ENCODE measurements around the gene ZBTB22.
"Not testable (repeated sequence)": the region's sequence is repeated elsewhere in the genome, so short reads cannot be mapped to it uniquely, and the experiment has no call there.

The ZBTB22 gene

DNA sequence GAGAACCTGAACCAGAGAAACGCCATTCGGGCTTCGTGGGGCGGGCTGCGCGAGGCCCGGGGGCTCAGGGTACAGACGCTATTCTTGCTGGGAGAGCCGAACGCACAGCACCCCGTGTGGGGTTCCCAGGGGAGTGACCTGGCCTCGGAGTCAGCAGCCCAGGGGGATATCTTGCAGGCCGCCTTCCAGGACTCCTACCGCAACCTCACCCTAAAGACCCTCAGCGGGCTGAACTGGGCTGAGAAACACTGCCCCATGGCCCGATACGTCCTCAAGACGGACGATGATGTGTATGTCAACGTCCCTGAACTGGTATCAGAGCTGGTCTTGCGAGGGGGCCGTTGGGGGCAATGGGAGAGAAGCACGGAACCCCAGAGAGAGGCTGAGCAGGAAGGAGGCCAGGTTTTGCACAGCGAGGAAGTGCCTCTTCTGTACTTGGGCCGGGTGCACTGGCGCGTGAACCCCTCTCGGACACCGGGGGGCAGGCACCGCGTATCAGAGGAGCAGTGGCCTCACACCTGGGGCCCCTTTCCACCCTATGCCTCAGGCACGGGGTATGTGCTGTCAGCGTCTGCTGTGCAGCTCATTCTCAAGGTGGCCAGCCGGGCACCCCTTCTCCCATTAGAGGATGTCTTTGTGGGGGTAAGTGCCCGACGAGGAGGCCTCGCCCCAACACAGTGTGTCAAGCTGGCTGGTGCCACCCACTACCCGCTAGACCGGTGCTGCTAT, 39.7 kb downstream of the ZBTB22 start:
- DNase-seq = peak; percentile 40

- peak; percentile 77 to 81 for DNase-seq
Observed at GRCh38 chr6:33276864-33277662, 40.5 kb downstream of the ZBTB22 start, which contains the start of gene B3GALT4. Gene B3GALT4, plus strand, starts transcription at chr6:33277123. Its CDS starts 297 bp downstream, at chr6:33277420.

GRCh38 chr6:33276581-33276863, 41.0 kb downstream of the ZBTB22 start:
- DNase-seq = no peak

- DNase-seq = not testable (repeated sequence)
Observed at GRCh38 chr6:33275795-33276580, 41.6 kb downstream of the ZBTB22 start.

- no peak for DNase-seq
Observed at GRCh38 chr6:33273924-33274902, 43.3 kb downstream of the ZBTB22 start.

DNA sequence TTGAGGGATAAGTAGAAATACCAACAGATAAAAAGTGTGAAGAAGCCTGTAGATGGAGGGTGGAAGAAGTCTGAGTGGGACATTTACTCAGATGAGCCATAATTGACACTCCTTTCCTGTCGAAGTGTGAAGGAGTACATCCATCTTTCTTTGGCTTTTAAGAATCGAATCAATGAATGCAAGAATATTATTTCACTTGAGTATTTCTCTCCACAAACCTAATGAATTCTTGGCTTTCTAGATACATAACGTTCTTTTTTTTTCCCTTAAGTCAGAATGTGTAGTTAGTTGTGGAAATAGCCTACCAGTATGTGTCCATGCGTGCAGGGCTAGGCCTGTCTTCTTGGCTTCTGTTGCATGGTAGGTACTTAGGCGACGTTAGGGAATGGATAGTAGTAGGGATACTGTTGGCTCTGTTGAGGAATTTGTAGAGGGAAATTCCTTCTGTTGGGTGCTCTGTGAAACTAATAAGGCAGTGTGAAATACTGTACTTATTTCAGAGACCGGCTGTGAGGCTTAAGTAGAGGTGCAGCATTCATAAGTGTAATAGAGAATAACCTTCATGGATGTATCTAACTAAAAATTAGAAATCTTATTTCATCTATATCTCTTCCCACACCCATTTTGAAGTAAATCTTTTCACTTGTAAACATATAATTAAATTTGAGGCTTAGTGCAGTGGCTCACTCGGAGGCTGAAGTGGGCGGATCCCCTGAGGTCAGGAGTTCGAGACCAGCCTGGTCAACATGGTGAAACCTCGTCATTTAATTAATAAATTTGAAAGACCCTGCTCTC, 44.2 kb downstream of the ZBTB22 start:
- DNase-seq = no peak

- peak in 1 of 2 donors; percentile 28 for DNase-seq
Observed at GRCh38 chr6:33272275-33273128, 45.0 kb downstream of the ZBTB22 start.

DNA sequence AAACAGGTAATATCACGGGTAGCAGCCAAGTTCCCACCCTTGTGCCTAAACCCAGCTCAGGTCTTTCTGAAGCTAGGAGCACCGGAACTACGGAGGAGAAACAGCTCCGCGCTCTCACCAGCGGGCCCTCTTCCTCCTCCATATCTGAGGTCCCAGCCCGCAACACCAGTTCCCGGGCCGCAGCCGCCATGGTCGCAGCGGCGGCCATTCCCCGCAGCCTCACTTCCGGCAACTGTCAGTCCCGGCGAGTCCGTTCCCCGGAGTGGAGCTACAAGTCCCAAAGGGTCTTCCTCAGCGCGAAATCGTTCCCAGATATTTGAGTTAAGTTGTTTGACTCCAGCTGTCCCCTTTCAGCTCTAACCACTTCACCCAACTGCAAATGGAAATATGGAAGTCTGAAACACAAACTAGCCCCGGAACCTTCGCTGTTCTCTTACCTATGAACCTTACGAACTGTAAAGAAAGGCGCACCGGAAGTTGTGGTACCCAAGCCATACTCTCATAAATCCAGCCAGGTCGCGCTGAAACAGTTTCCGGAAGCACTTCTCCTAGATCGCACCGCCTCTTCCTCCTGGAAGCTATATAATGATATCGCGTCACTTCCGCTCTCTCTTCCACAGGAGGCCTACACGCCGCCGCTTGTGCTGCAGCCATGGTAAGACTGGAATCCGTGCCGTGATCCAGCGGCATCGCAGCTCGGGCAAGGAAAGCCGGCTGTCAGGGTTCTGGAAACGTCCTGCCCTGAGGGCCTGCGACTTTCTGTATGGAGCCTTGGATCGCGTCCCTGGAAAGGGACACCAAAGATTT, 45.9 kb downstream of the ZBTB22 start, which contains the start of the genes RPS18 and VPS52:
Gene RPS18 (plus strand): TSS at position 608 of the 807 bp plus-strand sequence. CDS start 45 bp downstream, at position 653.
Gene VPS52 (minus strand): TSS at position 409 of the 807 bp plus-strand sequence. CDS start 201 bp downstream, at position 208.
- peak; percentile 96 for DNase-seq

- DNase-seq = no peak
Observed at GRCh38 chr6:33271117-33271467, 46.5 kb downstream of the ZBTB22 start.
